ENCODE results near the gene MEX3D.

MEX3D gene

DNA sequence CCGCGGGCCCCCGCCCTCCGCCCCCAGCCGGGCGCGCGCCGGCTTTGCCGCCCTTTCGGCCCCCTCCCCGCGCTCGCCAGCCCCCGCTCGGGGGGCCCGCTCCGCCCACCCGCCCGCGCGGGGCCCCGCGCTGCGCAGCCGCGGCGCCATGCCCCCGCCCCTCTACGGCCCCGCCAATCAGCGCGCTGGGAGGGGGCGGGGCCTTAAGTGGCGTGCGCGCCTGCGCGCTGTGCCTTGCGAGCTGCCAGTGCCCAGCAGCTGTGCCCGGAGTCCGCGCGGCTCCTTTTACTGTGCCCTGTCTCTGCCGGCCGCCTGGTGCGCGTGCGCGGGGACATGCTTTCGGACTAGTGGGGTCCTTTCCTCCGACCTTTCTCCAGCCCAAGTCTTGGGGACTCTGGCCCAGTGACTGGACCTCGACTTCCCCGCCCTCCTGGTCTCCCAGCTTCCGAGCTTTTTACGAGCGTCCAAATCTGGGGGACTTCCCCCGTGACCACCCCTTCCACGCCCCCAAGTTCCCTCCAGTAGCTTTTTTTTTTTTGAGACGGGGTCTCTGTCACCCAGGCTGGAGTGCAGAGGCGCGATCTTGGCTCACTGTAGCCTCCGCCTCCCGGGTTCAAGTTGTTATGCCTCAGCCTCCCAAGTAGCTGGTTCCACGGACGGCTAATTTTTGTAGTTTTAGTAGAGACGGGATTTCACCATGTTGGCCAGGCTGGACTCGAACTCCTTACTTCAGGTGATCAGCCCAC, 24.8 kb upstream of the MEX3D start, which contains the start of gene MBD3:
MBD3 (minus strand) TSS at position 111 of the 746 bp plus-strand sequence. CDS start 234 bp downstream, outside the sequence.
- DNase-seq = peak; percentile 93

DNA sequence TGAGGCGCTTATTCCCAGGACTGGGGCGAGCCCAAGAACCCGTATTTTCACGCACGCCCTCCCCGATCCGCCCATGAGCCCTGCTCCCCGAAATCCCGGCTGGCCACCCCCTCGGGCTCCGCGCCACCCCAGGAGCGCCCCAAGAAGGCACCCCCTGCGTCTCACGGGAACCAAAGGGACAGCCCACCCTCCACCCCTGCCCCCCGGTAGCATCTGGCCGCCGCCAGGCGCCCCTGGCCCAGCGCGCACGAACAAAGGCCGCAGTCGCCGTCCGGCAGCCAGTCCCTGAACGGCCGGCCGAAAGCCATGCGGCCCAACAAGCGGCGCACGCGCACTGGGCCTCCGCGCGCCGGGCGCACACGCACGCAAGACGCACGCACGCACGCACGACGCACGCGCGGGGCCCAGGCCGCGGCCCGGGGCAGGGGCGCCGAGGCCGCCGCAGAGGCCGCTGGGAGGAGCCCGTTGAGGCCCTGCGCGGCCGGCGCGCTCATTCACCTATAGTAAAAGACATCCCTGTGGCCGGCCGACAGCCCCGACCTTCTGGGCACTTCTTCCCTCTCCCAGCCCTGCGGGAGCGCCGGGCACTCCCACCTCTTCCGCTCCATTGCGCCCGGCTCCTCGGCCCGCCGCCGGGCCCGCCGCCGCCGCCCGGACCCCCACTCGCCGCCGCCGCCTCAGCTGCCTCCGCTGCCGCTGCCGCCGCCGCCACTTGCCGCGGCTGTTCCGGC, 24.1 kb upstream of the MEX3D start:
- DNase-seq = peak; percentile 88

DNA sequence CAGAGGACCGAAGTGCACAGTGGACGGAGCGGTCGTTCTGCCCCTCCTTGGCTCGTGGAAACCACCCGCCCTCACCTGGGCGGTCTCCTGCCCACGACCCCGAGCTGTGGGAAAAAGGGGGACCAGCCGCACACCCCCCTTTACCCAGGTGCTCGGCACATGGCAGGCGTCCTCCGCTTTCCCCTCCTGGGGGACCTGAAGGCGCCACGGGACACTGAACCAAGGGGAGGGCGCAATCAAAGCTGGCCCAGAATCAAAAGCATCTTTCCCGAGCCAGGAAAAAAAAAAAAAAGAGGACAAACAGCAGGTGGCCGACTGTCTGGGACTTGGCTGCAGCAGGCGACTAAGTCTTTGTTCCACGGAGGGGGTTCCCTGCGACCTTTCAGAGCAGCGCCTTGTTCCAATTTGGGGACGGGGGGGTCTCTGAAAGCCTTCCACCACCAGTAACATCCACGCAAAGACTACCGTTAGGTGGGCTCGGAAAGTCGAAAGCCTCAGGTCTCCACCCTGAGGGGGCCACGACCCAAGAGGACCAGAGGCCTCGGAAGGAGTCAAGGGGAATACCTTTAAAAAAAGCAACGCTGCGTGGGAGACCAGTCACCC, 23.4 kb upstream of the MEX3D start:
- DNase-seq = no peak

DNA sequence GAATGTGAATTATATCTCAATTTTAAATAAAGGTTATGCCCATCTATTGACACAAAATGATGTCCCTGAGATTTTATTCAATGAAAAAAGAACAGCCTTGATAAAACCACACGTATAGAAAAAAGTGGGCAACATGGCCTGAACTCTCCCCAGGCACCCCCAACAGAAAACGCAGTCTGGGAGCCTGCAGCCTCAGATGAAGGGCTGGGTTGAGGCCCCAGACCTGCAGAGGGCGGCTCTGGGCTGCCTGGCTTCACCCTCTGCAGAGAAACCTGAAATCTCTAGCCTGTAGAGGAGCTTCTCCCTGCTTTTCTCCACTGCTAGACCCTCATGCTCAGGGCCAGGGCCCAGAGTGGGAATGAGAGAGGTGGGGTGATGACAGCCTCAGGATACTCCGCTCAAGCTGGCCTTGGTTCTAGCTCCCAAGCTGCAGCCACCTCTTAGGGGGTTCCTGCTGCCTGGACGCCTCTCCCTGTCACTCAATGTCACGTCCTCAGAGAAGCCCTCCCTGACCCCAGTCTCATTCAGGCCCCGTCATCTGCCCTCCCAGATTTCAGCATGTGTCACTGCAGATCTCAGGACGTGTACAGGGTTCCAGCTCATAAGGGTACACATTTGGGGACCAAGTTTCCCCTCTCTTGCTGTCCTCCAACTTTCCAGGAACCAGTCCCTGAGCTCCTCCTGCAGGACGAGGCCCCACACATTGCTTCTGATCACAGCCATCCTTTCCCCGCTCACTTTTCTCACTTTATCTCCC, 22.7 kb upstream of the MEX3D start:
- no peak for DNase-seq

DNA sequence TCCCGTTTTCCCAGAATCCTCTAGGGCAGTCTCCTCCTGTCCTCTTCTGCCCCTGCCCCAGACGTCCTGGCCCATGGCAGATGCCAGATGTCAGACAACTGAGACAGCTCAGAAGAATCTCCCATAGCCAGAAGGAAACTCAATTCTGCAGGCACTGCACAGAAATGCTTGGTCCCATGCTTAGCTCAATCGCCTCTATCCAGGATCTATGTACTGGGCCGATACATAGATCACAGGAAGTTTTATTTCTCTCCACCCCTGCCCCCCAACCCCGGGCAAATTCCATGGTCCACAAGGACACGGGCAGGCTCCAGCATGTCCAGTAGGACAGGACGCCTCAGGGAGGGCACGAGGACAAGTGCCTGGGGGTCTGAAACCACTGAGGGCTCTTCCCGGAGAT, 19.7 kb upstream of the MEX3D start:
- no peak for DNase-seq

DNA sequence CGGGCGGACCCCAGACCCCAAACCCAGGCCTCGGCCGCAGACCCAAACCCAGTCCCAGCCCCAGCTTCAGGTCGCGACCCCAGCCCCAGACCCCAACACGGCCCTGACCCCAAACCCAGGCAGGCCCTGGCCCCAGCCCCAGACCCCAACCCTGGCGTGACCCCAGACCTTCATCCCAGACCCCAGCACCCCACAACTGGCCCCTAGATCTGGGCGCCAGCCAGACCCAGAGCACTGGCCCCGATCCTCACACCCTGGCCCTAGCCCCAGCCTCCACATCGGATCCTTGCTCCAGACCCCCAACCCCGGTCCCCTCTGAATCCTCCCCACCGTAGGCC, 17.1 kb upstream of the MEX3D start:
- no peak for DNase-seq

DNA sequence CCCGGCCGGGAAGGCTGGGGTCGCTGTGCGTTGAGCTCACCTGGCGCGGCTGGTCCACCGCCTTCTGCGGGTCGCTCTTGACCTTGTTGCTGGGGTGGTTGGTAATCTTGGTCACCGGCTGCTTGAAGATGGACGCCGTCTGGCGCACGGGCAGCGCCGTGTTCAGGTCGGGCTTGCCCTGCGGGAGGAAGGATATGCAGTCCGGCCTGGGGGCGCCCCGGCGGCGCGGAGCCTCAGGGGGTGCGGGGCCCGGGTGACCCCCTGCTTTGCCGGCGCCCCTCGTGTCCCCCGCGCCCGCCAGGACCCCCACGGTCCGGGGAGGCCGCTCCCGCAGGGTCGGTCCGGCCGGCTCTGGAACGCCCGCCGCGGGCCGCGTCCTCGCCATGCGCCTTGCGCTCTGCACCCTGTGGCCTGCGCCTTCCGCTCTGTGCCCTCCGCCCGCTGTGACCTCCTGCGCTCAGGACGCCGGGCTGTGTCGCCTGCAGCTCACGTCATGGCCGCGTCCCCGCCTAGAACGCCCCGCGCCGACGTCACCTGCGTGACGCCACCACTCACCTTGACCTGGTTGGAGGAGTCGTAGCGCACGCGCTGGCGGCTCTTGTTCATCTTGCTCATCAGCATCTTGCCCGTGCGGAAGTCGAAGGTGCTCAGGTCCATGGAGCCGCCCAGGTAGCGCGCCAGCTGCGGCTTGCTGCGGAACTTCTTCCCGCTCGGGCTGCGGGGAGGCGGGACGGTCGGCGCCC, 16.5 kb upstream of the MEX3D start:
- no peak for DNase-seq

DNA sequence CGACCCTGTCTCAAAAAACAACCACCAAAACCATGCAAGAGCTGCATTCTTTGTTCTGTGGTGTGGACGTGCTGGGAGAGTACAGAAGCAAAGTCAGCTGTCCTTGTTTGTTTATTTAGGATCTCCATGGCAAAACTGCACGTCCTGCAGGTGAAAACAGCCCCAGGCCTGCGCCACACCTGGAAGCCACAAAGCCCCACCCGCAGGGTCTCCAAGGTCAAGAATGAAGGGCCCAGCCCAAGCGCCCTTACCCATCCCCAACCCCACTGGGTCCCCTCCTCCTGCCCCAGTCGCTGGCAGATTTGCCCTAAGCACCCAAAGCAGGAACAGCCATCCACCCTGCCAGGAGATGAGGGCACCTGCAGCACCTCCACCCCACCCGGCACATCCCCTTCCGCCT, 14.1 kb upstream of the MEX3D start:
- DNase-seq = no peak

DNA sequence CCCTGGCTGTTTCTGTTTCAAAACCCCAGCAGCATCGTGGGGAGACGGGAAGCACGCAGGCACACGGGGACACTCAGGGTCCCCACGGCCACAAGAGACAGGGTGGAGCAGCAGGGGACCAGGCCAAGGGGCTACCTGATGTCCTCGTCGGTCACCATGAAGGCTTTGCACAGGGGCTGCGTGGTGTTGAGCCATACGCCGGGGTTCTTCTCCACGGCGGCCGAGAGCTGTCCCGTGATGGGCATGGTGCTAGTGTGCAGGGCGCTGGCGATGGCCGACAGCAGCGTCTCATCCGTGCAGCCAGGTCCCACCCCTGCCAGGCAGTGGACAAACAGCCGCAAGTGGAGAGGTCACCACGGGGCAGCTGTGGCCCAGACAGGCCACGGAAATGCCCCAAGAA, 12.8 kb upstream of the MEX3D start:
- DNase-seq = no peak

DNA sequence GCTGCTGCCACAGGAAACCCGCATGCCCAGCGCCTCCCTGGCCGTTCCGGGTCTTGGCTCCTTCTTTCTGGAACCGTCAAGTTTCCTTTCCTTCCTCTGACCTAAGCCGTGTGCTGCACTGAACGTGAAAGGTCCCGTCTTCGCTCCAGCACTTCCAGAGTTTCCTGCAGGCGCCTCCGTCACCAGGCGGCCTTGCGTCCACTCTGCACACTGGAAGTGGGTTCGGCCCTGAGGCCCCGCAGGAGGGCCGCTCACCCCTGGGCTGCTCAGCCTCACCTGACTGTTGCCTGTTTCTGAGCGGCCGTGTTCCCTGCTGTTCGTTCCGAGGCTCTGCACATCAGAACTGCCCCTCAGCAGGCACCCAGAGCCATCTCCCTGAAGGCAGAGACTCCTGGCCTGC, 12.3 kb upstream of the MEX3D start:
- no peak for DNase-seq

DNA sequence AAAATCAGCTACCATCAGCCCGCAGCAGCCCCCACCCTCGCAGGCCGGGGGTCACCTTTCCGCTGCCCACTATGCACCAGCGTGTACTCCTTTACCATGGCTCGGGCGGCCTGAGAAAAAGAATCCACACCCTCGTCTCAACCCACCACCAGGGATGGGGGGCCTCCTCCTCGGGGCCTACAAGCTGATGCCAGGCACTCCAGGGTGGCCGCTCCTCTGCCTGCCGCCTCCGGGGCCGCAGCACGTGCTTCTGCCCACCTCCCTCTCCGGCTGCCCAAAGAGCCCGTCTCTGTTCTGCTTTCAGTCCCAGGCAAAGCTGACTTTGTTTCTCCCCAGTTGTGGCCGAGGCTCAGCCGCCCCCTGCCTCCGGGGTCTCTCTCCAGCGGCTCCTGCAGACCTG, 11.1 kb upstream of the MEX3D start:
- DNase-seq = no peak

DNA sequence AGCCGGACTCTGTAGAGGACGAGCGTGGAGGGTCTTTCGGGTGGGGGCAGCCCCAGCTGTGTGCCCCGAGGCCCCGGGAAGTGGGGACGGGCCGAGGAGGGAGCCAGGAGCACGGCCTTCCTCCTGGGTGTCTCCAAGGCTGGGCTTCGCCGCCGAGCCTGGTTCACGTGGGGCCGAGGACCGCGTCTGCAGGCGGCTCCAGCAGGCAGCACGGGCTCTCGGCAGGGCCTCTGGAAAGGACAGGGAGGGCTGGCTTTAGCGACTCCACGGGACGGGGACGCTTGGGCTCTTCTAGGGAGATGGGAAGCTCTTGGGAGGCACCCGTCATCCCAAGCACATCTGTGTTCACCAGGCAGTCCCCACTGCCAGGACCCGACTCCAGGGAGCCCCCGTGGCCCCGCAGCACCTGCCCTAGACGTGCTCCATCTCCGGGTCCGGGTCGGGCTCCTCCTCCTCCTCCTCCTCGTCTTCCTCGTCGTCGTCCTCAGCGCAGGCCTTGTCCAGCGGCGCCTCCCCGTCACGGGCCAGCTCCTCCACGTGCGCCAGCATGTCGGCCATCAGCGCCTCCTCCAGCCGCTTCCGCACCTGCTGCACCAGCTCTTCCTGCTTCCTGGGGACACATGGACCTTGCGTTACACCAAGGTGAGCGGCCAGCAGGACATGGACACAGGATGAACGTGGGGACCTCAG, 9.9 kb upstream of the MEX3D start:
- DNase-seq = no peak

DNA sequence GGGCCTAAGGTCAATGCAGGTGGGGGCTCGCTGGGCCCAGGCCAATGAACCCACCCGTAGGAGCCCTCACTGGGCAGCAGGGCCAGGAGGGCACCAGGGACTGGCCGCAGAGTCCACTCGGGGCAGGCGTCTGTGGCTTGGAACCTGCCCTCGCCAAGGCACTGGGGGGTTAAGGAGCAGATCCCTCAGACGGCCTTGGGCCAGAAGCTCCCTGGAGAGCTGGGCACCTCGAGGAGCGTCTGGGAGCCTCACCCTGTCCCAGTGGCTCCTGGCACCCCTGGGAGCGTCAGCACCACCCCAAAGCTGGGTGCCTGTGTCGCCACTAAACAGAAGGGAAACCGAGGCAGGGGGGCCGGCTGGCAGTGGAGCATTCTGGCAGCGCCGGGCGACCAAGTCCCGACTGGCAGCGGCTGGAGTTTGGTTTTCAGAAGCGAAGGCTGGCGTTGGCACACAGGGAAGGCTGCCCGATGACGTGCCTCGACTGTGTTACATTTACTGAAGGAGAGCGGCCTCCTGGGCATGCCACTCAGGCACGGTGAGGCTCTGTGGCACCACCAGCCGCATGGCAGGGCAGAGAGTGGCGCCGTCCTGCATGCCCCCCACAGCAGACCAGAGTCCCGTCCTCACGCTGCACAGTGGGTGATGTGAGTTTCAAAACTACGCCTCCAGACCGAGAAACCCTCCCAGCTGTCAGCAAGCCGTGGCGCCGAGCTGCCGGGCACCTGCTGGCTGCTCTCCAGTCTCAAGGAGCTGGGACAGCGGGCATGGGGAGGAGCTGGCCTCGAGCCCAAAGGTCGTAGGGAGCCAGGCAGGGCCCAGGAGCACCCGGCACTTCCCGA, 9.2 kb upstream of the MEX3D start:
- no peak for DNase-seq

DNA sequence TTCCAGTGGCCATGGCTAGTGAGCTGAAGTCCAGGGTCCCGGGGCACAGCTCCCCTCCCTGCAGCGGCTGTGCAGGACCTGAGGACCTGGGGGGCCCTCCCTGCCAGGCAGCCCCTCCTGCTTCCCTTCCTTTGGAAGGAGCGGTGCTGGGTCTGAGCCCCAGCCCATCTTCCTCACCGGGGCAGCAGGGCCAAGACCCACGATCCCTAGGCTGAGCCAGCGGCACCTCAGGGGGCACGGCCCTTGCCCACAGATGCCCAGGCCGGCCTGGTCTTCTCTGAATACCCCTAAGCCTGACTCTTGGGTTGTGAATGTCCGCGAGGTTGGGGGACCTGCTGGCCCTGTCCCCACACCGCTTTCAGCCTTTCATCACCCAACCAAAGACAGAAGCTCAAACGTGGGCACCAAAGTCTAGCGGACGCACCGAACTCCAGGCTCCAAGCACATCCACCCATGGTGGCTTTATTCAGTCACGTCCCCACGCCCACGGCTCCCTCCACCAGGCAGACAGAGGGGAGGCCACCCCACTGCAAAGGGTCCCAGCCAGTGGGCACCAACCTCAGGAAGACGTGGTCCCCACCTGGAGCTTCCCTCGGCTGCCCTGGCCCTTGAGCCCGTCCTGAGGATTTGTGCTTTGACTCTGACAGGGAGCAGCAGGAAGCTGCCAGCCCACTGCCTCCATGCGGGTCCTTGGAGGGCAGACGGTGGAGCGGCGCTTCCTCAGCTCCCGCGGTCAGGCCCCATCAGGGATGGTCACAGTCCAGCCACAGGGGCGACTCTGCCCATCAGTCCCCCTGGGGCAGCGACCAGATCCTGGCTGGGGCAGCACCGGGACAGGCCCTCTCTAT, 8.3 kb upstream of the MEX3D start:
- DNase-seq = no peak

DNA sequence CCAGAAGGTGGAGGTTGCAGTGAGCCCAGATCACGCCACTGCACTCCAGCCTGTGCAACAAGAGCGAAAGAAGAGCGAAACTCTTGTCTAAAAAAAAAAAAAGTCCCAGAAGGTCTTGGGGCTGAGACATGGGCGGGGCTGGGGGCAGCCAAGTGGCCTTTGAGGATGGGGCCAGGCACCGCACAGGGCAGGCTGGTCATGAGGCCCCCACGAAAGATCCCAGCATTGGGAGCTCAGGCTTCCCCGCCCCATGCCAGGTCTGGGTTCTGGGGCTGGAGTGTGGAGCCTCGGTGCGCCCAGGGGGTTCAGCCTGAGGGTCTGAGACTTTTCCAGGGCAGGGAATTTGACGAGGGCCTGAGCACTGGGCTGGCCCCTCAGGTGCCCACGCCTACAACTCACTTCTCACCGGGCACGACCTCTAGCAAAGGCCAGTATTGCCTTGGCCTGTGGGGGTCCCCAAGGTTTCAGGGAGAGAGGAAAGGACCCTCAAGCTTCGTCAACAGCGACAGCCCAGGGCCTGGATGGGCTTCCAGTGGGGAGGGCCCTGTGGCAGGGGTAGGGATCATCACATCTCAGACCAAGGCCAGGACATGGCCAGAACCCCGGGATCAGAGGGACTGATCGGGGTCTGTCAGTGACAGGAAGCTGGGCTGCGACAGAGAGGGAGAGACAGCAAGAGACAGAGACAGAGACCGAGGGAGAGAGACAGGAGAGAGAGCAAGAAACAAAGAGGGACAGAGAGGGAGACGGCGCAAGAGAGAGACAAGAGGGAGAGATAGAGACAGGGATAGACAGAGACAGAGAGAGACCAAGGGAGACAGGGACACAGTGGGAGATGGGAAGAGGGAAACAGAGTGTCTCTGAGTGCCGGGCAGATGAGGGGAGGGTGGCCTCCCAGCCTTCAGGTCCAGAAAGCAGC, 7.5 kb upstream of the MEX3D start:
- no peak for DNase-seq

DNA sequence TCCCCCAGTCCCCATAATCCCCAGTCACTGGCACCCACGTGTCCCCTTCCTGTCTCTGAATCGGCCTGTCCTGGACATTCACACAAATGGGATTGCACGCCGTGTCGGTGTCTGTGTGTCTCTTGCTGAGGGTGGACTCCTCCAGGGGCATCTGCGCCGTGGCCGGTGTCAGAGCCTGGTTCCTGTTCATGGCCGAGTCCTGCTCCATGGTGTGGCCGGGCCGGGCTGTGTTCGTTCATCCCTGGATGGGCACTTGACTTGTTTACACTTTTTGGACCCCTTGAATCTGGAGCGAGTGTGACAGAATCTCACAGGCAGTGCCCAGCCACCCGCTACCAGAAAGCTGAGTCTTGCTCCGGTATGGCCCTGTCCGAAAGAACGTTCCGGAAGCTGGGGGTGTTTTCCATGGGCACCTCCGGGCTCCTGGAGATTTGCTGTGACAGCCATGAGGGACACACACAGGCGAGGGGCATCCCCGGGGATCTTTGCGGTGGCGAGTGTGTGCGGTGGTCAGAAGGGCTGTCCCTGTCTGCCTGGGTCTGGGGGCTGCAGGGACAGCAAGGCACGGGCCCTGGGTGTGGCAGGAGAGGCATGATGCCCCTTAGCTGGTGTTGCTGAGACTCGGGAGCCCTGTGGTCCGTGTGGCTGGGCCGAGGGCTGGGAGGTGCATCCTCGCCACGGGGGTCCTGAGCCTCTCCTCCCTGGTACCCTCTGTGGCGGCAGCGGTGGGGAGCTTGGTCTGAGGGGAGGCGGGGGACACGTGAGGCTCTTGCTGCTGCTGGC, 6.4 kb upstream of the MEX3D start:
- no peak for DNase-seq

DNA sequence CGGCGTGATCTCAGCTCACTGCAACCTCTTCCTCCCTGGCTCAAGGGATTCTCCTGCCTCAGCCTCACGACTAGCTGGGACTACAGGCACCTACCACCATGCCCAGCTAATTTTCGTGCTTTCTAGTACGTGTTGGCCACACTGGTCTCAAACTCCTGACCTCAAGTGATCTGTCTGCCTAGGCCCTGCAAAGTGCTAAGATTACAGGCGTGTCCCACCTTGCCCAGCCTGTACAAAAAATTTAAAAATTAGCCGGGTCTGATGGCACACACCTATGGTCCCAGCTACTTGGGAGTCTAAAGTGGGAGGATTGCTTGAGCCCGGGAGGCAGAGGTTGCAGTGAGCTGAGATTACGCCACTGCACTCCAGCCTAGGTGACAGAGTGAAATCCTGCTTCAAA, 4.7 kb upstream of the MEX3D start:
- no peak for DNase-seq

DNA sequence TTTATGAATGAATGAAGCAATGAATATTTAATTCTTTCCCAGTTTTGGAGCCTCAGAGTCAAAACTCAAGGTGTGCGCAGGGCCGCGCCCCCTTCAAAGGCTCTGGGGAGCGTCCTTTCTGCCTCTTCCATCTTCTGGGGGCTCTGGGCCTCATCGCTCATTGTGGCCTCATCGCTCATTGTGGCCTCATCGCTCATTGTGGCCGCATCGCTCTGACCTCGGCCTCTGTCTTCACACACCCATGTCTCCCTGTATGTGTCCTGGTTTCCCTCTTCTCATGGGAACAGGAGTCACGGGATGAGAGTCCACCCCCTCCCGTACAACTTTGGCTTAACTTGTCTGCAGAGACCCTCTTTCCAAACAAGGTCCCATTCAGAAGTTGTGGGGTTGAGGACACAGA, 3.2 kb upstream of the MEX3D start:
- no peak for DNase-seq

Measured in right forelimb (tissue), 1 donor.